Measurements from ENCODE around the gene TOR4A.
"Not testable (repeated sequence)": the region's sequence is repeated elsewhere in the genome, so short reads cannot be mapped to it uniquely, and the experiment has no call there.

The TOR4A gene

DNA sequence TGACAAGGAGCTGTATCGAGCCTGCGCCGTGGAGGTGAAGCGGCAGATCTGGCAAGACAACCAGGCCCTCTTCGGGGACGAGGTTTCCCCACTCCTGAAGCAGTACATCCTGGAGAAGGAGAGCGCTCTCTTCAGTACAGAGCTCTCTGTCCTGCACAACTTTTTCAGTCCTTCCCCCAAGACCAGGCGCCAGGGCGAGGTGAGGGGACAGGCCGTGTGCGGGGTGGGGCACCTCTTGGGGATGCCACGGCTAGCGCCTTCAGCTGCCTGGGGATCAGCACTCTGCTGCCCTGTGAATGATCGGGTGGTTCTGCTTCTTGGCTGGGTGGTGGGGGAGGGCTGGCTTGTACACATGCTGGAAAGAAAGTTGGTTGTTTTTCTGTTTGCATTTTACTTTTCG lies 20.7 kb upstream of the TOR4A start:
- Histone ChIP-seq H3K4me3 (ENCODE audit: low read depth, low read length) (peak overlapping the region; percentile 92), H3K27ac (no peak overlapping the region), H3K36me3 (replicated peaks) (peaks cover 14% of the 10 kb centered on the region), H3K27me3 (replicated peaks) (no peaks in the 10 kb centered on the region)
- TF ChIP-seq, protein P1, sequence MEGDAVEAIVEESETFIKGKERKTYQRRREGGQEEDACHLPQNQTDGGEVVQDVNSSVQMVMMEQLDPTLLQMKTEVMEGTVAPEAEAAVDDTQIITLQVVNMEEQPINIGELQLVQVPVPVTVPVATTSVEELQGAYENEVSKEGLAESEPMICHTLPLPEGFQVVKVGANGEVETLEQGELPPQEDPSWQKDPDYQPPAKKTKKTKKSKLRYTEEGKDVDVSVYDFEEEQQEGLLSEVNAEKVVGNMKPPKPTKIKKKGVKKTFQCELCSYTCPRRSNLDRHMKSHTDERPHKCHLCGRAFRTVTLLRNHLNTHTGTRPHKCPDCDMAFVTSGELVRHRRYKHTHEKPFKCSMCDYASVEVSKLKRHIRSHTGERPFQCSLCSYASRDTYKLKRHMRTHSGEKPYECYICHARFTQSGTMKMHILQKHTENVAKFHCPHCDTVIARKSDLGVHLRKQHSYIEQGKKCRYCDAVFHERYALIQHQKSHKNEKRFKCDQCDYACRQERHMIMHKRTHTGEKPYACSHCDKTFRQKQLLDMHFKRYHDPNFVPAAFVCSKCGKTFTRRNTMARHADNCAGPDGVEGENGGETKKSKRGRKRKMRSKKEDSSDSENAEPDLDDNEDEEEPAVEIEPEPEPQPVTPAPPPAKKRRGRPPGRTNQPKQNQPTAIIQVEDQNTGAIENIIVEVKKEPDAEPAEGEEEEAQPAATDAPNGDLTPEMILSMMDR (IDR thresholded peaks at IDR 0.05; ENCODE audit: low read depth, low read length, missing control alignments): no peak
- no peak for DNase-seq
- in situ Hi-C loops (cut with HindIII; ENCODE audit: low pct_ligation_motif_present, low sequenced_read_pairs): no loop called here

DNA sequence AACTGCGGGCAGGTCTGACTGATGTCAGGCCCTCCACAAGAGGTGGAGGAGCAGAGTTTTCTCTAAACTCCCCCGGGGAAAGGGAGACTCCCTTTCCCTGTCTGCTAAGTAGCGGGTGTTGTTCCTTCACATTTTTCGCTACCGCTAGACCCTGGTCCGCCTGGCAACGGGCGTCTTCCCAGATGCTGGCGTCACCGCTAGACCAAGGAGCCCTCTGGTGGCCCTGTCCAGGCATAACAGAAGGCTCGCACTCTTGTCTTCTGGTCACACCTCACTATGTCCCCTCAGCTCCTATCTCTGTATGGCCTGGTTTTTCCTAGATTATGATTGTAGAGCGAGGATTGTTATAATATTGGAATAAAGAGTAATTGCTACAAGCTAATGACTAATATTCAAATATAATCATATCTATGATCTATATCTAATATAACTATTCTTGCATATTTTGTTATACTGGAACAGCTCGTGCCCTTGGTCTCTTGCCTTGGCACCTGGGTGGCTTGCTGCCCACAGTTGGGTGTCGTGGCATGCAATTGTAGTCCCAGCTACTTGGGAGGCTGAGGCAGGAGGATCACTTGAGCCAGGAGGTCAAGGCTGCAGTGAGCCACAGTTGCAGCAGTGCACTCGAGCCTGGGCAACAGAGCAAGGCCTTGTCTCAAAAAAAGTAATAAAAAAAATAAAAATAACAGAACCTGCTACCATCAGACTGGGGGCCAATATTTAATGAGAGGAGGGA lies 15.2 kb upstream of the TOR4A start:
- DNase-seq; H3K27me3 ChIP-seq (replicated peaks); H3K4me3 ChIP-seq (ENCODE audit: low read depth, low read length); in situ Hi-C loops (cut with HindIII; ENCODE audit: low pct_ligation_motif_present, low sequenced_read_pairs); H3K27ac ChIP-seq: not testable (repeated sequence)
- peaks cover 29% of the 10 kb centered on the region for H3K36me3 ChIP-seq (replicated peaks)
- TF ChIP-seq, protein P1 (IDR thresholded peaks at IDR 0.05; ENCODE audit: low read depth, low read length, missing control alignments): peak; percentile 55

DNA sequence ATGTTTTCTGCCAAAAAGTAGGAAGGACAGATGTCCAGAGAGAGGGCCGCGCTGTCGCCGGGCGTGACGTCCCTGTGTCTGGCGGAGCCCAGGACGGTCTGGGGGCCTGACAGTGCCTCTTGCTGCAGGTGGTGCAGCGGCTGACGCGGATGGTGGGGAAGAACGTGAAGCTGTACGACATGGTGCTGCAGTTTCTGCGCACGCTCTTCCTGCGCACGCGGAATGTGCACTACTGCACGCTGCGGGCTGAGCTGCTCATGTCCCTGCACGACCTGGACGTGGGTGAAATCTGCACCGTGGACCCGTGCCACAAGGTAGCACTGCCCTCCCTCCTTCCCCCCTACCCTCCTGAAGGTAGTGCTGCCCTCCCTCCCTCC lies 14.6 kb upstream of the TOR4A start:
- peaks cover 32% of the 10 kb centered on the region for H3K36me3 ChIP-seq (replicated peaks)
- H3K27me3 ChIP-seq (replicated peaks): no peaks in the 10 kb centered on the region
- no peak for DNase-seq
- H3K4me3 ChIP-seq (ENCODE audit: low read depth, low read length): no peak overlapping the region
- no peak overlapping the region for H3K27ac ChIP-seq
- in situ Hi-C loops (cut with HindIII; ENCODE audit: low pct_ligation_motif_present, low sequenced_read_pairs): no loop called here
- TF ChIP-seq, protein P1 (IDR thresholded peaks at IDR 0.05; ENCODE audit: low read depth, low read length, missing control alignments): no peak

DNA sequence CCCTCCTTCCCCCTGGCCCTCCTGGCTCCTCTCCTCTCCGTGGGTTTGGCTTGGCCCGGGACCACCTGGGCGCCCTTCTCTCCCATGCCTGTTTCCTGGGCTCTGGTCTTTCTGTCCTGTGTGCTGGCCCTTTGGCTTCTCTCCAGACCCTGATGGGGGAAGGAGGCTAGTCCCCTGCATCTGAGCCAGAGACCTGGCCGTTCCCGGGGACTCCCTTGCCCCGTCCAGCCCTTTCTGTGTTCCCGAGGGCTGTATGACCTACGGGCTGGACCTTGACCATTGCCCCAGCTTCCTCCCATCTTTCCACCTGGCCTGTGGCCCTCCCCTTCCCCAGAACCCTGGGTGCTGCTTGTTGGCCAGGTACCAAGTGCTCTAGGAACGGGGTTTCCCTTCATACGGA lies 14.0 kb upstream of the TOR4A start:
- Histone ChIP-seq H3K27ac (no peak overlapping the region), H3K4me3 (ENCODE audit: low read depth, low read length) (no peak overlapping the region), H3K36me3 (replicated peaks) (peaks cover 35% of the 10 kb centered on the region), H3K27me3 (replicated peaks) (no peaks in the 10 kb centered on the region)
- in situ Hi-C loops (cut with HindIII; ENCODE audit: low pct_ligation_motif_present, low sequenced_read_pairs): no loop called here
- DNase-seq: no peak
- TF ChIP-seq, protein P1 (IDR thresholded peaks at IDR 0.05; ENCODE audit: low read depth, low read length, missing control alignments): no peak

DNA sequence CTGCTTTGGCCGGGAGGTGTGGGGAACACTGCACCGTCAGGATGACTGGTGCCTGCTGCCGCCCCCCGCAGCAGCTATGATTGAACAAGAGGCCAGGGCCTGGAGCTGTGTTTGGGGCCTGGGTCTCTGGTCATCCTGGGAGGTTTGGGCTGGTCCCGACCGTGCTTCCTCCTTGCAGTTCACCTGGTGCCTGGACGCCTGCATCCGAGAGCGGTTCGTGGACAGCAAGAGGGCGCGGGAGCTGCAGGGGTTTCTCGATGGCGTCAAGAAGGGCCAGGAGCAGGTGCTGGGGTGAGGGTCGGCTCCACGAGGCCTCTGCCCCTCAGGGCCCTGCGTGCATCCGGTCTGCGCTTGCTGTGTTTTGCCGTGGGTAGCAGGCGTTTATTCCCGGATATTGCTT lies 13.5 kb upstream of the TOR4A start:
- H3K4me3 ChIP-seq (ENCODE audit: low read depth, low read length): no peak overlapping the region
- TF ChIP-seq, protein P1 (IDR thresholded peaks at IDR 0.05; ENCODE audit: low read depth, low read length, missing control alignments): no peak
- no peak for DNase-seq

More for the DNA sequence above, 13.5 kb upstream of the TOR4A start:
- Histone ChIP-seq H3K36me3 (replicated peaks) (peaks cover 38% of the 10 kb centered on the region), H3K27ac (no peak overlapping the region), H3K27me3 (replicated peaks) (no peaks in the 10 kb centered on the region)
- in situ Hi-C loops (cut with HindIII; ENCODE audit: low pct_ligation_motif_present, low sequenced_read_pairs): no loop called here
